Cortex of kidney (tissue), 1 donor: Measurements from ENCODE around the gene DNAJC11.
"Not testable (repeated sequence)": the region's sequence is repeated elsewhere in the genome, so short reads cannot be mapped to it uniquely, and the experiment has no call there.

Source experiments
- DNase-seq: peaks from one replicate; lab custom pipeline; 2025; lab: John Stamatoyannopoulos, UW

Gene DNAJC11

DNA sequence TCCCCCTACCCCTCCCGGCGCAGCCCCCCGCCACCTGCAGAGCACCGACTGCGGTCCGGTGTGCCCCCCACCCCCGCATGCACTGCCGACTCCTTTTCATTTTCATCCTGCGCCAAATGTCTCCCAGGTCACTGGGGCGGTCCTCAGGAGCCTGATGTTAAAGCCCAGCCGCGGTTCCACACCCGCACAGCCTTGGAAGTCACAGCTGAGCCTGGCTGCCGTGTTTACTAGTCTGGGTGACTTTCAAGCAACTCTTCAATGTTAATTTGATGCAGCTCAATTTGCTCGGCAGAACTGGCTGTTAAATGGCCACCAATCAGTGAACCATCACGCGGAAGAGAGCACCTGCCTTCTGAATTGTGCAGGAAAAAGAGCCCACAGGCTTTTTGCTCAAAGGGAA, 49.7 kb downstream of the DNAJC11 start:
- no peak for DNase-seq

DNA sequence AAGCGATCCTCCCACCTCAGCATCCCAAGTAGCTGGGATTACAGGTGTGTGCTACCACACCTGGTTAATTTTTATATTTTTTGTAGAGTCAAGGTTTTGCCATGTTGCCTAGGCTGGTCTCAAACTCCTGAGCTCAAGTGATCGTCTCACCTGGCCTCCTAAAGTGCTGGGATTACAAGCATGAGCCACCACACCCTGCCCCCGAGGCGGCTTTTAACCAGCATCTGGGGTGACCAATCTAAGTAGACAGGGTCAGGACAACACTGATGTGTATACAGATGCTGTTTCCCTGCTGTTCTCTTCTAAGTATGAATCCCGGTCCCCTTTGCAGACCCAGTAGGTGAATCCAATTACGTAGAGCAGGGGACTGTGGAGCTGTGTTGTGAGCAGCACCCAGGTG, 53.1 kb downstream of the DNAJC11 start:
- DNase-seq, result no peak

- no peak for DNase-seq
These were observed 55.0 kb downstream of the DNAJC11 start for GRCh38 chr1:6646499-6647148.

- DNase-seq, result no peak
These were observed 56.6 kb downstream of the DNAJC11 start for GRCh38 chr1:6645018-6645417.

DNA sequence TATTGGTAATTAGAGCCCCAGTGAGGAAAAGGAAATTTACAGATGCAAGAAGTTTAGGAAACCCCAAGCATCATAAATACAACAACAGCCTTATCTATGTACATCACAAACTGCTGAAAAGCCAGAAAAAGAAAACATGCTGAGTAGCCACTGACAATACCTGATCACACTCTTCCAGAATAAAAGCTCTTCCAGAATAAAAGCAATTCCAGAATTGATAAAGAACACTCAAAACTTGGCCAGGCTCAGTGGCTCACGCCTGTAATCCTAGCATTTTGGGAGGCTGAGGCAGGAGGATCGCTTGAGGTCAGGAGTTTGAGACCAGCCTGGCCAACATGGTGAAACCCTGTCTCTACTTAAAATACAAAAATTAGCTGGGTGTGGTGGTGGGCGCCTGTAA, 60.7 kb downstream of the DNAJC11 start:
- DNase-seq, result not testable (repeated sequence)

DNA sequence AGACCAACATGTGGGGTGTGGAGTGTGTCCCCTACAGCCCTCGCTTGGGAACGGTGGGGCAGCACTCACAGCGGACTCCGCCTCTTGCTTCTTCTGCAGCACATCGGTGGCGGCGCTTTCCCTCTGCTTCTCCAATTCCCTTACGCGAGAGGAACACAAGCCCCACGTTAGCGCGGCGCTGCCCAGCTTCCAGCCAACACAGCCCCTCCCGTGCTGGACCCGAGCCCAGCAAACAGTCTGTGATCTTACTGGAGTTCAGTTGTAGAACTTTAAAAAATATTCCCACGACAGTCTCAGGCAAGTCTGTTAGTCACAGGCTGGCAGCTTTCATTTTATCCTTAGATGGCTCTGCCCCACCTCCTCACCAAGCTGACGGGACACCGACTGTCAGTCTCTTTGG, 63.4 kb downstream of the DNAJC11 start:
- no peak for DNase-seq

- no peak for DNase-seq
These were observed 63.8 kb downstream of the DNAJC11 start for GRCh38 chr1:6637770-6638169.

DNA sequence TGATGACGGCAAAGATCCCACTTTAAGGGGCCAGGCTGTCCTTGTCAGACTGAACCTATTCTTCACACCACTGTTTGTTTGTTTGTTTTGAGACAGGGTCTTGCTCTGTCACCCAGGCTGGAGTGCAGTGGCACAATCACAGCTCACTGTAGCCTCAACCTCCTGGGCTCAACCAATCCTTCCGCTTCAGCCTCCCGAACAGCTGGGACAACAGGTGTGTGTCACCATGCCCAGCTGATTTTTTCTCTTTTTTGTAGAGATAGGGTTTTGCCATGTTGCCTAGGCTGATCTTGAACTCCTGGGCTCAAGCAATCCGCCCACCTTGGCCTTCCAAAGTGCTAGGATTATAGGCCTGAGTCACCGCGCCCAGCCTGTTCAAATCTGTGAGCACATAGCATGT, 64.8 kb downstream of the DNAJC11 start:
- not testable (repeated sequence) for DNase-seq

DNA sequence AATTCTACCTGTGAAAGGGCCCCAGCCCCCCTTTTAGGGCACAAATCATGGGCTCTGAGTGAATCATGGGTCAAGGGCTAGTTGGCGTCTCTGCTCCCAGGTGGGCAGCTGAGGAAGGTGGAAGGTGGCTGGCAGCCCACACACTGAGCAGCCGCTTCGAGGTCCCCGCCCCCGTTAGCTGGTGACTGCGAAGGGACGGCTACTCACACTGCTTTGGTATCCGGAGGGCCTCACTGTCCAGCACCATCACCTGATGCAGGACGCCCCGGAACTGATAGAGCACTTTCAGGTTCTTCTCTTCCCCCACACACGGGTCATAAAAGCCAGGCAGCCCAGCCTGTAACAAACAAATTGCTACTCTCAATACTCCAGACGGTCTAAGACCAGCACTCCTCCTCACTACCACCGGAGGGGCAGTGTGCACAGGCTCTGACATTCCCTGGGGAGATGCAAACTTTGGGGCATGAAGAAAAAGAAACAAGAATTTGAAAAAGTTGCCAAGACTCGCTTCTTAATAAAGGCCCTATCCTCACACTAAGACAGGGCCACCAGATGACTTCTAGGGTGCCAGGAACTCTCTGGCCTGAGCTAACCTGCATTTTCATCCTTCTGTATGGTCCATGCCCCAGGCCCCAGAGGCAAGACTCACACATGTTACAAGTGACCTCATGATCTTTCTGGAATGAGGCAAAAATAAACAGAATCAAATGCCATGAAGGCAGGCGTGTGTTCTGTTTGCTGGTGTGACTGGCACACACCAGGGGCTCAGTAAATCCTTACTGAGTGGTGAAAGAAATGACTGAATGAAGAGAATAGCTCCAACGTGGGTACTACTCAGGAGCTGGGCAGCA, 65.5 kb downstream of the DNAJC11 start:
- DNase-seq, result no peak

DNA sequence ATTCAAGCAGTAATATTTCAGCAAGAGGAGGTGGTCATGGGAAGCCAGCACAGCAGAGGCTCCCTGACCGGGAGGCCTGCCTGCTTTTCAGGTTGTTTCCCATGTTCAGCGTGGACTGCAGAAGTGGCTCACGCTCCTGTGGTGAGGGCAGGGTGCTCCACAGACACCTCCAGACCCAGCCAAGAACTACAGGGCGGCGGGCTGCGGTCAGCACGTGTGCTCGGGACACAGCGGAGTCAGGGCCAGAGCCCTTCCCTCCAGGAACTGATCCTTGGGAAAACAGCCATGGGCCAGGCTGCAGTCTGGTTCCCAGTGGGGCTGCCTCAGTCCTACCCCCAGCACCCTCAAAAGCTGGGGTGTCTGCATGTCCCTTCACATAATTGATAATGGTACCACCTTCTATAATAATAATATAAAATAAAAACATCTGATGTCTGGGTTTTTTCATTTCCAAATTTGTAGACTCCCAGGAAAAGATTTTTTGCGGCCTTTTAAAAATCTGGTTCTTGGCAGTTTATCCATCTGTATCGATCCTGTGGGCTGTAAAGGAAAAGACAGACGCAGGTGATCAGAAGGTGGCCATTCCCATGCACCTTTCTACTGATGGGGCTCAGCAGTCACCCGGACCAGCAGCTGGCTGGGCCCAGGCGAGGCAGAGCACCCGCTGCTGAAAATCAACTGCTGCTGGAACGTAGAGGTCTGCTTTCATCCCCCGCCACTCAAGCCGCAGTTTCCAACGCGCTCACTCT, 66.3 kb downstream of the DNAJC11 start:
- no peak for DNase-seq

GRCh38 chr1:6634371-6635052, 67.1 kb downstream of the DNAJC11 start:
- DNase-seq, result no peak

DNA sequence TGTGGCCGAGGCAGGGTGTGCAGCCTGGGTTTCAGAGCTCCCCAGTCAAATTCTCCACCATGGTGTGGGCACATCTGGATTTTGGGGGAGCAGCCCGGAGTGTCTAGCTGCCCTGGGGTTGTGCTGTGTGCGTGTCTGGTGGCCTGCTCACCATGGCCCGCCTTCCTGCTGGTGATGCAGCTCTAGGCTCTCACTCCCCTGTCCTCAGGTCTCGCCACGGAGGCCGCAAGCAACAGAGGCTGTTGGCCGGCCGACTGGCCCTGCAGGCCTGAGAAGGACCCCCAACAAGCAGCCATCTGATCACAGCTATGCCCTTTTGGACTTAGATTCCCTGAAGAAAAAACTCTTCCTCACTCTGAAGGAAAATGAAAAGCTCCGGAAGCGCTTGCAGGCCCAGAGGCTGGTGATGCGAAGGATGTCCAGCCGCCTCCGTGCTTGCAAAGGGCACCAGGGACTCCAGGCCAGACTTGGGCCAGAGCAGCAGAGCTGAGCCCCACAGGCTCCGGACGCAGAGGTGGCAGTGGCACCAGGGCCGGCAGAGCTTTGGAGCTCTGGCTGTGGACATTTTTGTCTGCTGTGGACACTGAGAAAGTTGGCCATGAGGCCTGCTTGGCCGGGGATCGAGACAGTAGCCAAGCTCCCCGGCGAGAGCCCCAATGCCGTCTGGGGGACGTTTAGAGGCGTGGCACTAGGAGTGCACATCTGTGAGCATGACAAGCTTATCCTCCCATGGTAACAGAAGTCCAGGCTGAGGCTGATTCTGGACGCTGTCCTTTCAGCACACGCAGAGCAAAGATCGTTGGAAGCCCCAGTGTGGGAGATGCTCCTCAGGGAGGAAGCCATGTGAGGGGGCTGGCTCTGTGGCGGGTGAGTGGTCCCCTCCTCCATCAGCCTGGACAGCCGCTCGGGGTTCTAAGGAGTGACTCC, 68.8 kb downstream of the DNAJC11 start:
- no peak for DNase-seq

DNA sequence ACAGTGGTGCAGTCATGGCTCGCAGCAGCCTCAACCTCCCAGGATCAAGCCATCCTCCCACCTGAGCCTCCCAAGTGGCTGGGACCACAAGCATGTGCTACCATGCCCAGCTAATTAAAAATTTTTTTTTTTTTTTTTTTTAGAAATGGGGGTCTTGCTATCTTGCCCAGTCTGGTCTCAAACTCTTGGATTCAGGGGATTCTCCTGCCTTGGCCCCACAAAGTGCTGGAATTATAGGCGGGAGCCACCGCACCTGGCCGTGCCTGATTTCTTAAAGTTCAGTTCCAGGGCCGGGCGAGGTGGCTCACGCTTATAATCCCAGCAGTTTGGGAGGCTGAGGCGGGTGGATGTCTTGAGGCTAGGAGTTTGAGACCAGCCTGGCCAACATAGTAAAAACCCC, 70.6 kb downstream of the DNAJC11 start:
- DNase-seq, result no peak

- DNase-seq, result no peak
These were observed 71.6 kb downstream of the DNAJC11 start for GRCh38 chr1:6630027-6630426.

DNA sequence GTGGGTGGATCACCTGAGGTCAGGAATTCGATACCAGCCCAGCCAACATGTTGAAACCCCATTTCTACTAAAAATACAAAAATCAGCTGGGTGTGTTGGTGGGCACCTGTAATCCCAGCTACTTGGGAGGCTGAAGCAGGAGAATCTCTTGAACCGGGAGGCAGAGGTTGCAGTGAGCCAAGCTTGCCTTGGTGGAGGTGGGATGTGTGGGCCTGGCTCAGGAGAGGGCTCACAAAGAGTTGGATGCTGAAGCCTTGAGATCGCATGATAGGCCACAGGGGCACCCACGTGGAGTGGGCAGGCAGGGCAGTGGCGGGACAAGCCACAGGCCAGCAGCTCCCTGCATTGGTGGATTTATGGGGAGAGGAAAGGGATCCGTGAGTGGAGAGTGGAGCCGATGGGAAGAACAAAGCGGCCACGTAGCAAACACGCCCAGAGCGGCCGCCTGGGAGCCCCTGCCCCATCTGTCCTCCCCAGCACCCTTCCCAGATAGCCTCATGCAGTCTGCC, 72.6 kb downstream of the DNAJC11 start:
- no peak for DNase-seq

- DNase-seq, result no peak
These were observed 73.6 kb downstream of the DNAJC11 start for GRCh38 chr1:6627841-6628545.

DNA sequence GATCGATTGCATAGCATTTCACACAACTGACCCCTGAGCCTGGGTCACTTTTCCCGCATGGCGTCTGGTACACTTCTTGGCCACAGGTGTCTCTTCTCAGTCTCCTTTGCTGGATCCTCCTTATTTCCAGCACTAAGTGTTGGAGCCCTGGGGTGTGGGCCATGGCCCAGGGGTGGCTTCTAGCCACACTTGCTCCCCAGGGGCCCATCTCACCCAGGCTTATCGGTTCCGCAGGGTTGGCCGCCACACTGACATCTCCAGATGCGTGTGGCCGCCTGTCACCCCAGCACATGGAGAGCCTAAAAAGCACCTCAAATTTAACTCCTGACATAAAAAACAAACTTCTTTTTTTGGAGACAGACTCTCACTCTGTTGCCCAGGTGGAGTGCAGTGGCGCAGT, 74.6 kb downstream of the DNAJC11 start:
- DNase-seq, result no peak

- no peak for DNase-seq
These were observed 75.9 kb downstream of the DNAJC11 start for GRCh38 chr1:6625584-6626149.

GRCh38 chr1:6624710-6625583, 76.7 kb downstream of the DNAJC11 start, which contains the start of gene THAP3:
Gene THAP3 (plus strand): TSS chr1:6624868. CDS start chr1:6625219, 351 bp downstream.
- DNase-seq, result no peak
